NCI-H2196 (cell line): ENCODE data around the gene RPS6KL1.

ENCODE experiments used
- DNase-seq: peaks from one replicate; lab custom pipeline; 2025; ENCODE audit not compliant: unreplicated experiment; lab: John Stamatoyannopoulos, UW

The RPS6KL1 gene

DNA sequence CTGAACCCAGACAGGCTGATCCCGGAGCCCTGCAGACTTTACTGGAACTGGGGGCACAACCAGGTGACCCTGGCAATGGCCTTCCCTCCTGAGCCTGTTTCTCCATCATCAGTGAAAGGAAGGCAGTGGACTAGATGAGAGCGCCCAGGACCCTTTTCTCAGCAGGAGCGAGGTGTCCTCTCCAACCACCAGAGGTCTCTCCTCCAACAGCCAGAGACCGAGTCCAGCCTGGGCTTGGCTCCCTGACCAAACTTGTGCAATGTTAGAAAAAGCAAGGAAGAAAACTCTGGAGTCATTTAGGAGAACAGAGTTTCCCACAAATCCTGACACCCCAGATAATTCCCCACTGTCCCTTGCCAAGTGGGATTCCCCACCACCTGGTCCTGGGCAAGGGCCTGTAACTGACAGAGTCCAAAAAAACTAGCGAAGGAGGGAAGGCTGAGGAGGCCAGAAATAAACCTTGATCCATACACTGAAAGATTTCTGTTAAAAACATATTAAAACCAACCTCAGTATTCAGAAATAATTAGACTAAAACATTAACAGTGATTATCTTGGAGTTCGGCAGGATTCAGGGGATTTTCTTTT, 9.0 kb downstream of the RPS6KL1 start:
- peak; percentile 64 for DNase-seq

DNA sequence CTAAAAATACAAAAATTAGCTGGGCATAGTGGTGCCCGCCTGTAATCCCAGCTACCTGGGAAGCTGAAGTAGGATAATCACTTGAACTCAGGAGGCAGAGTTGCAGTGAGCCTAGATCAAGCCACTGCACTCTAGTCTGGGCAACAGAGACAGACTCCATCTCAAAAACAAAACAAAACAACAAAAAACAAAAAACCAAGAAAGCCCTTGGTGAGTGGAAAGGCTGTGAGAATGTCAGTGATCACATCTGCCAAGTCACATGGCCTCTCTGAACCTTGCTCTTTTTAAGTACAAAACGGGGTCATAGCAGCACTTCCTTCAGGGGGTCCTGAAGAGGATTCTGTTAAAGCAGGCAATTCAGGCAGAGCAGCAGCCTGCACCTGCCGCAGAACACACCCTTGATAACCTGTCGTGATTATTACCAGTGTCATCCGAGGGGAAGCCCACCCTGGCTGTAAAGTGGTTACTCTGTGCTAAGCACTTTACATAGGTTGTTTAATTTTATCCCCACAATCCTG, 9.6 kb downstream of the RPS6KL1 start:
- DNase-seq, result no peak

DNA sequence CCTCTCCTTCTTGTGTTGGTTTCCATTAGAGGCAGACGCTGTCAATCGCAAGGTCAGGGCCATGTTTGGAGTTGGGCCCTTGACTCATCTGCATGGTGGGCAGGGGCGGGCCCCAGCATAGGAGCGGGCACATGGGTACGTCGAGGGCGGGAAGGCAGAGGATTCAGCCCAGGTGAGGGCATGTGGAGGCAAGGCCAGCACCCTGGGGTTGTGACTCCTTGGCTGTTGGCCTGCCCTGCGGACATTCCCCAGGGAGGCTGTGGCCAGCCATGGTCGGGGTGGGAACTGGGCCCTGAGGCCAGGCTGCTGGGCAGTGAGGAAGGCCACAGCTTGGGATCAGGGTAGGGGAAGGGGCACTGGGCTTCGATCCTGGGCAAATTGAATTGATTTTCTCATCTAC, 10.3 kb downstream of the RPS6KL1 start:
- no peak for DNase-seq

DNA sequence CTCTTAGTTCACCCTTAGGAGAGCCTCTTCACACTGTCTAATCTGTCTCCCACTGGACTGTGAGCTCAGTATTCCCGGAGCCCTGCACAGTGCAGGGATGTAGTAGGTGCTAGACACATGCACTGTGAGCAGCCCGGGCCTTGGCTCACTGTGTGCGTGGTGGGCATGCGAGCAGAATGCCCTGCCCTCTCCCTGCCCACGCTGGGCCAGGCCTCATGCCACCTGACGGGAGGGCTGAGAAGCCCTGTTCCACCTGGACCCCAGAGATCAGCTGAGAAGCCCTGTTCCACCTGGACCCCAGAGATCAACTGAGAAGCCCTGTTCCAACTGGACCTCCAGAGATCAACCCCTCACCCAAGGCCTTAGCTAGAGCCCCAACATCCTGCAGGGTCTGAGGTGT, 10.9 kb downstream of the RPS6KL1 start:
- DNase-seq, result no peak

DNA sequence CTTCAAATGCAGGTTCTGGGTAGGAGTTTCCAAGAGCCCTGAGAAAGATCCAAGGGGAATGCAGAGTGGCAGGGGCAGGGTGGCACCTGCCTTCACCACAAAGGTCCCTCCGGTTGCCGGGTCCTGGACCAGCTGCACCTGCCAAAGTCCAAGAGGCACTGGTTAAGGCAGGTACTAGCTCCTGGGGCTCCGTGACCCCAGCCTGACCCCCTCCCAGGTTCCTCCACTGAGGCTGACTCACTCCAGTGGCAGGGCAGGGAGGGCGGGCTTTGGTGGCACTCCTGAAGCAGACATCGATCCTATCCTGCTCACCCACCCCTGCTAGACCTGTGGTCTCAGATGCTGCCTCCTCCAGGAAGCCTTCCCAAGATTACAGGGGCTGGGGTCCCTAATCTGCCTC, 11.4 kb downstream of the RPS6KL1 start:
- no peak for DNase-seq

DNA sequence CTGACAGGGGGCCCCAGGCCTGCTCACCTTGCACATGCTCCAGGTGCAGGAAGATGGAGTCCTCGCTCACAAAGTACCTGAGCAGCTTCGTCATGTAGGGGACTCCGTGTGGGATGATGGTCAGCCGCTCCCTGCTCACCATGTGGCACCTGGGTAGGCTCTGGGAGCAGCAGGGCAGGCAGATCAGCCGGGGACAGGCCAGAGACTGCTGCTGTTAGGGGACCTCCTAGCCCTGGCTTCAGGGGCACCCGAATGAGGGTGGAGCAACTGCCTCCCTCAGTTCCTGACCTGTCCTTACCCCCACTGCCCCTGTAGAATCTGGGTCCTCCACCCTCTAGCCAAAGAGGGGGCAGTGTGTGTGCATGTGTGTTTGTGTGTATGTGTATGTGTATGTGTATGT, 11.8 kb downstream of the RPS6KL1 start:
- DNase-seq, result no peak

DNA sequence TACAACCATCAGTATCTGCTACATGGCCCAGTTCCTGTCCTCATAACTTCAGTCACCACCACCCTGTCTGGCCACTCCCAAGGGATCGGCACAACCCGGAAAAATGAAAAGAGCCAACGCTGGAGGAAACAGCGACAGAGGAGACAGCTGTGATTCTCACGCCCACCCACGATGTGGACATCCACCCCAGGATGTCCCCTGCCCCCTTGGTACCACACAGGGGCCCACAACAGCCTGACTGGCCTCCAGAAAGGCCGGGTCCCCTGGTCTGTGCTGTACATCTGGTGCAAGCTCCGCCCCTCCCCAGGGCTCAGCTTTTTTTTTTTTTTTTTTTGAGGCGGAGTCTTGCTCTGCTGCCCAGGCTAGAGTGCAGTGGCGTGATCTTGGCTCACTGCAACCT, 12.5 kb downstream of the RPS6KL1 start:
- no peak for DNase-seq

DNA sequence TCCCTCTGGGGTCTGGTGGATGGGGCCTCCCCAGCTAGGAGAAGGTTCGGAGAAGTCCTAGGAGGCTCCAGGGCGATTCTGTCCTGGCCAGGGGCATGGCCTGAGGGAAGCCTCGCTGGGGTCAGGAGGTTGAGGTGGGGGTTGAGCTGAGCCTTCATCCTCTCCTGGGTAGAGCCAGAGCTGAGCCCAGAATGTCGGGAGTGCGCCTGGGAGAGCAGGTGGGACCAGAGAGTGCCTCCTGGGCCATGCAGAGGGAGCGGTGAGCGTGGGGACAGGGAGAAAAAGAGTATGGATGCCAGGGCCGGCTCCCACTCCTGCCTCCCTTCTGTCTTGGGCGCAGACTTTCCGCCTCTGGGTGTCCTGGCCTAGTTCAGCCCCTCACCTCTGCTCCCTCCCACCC, 13.1 kb downstream of the RPS6KL1 start:
- no peak for DNase-seq

DNA sequence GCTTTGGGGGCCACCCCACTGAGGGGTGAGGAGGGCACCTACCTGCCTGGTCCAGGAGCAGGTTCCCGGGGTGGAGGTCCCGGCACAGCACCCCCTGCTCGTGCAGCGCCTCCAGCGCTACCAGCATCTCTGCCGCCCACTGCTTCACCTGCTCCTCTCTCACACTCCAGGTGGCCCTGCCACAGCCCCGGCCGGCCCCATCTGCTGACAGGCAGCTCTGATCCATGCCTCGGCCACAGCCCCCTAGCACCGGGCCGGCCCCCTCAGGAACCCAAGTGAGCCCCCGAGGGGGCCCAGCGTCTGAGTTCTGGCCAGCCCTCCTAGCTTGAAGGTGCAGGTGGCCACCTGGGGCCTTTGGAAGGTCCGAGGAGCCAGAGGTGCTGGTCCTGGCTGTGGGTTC, 13.6 kb downstream of the RPS6KL1 start:
- DNase-seq, result no peak

DNA sequence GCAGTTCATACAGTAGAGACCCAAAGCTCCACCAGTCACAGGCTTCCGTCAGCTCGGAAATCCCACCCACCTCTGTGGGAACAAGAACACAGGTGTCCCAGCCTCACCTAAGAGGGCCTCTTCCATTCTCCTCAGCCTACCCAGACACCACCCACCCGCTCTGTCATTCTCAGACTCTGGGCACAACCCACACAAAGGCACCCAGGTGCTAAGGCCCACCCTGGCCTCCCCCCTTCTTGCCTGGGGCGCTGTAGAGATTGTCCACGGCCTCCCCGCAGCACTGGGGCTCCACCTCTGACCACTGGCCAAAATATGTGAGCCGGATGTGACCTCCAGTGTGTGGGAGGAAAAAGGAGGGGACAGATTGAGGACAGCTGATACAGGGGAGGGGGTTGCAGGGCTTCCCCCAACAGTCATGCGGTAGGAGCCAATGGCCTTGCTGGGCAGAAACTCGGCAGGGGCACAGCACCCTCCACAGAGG, 14.2 kb downstream of the RPS6KL1 start:
- no peak for DNase-seq

DNA sequence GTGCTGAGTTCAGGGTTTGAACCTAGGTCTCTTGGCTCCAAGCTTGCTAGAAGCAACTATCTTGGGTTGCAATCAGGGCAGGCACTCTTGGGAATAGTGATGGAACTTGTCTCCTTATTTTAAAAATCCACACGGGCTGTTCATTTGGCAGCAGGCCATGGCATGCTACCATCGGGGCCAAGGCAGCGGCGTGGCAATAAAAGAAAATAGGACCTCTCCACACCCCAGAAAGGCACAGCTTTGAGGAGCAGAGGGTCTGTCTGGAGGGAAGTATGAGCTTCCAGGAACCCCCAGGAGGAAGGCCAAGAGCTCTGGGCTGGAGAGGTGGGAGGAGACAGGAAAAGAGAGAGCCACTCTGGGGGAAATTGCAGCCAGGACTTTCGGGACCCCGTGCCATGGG, 15.3 kb downstream of the RPS6KL1 start:
- DNase-seq, result no peak

DNA sequence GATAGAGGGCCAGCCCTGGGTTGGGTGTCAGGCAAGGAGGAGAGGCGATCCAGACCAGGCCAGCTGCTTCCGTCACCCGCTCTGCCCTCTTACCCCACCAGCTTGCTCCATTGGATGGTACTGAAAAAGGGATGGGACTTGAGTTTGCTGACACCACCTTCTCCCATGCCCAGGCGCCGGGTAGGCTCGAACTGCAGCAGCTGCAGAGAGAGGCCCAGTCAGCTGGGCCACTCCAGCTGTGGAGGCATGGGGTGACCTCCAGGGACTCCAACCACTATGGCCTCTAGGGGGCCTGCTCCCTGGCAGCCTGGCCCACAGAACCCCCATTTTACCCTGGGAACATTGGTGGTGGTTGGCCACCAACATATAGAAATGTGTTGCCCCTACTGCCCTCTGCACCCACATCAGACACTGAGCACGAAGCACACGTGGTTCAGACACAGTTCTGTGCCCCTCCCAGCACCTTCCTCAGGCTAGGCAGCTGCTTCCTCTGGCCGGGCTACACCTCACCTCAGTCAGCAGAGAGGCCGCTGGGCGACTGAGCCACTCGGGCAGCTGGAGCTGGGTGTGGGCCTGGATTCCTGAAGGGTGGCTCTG, 16.0 kb downstream of the RPS6KL1 start:
- DNase-seq, result no peak

DNA sequence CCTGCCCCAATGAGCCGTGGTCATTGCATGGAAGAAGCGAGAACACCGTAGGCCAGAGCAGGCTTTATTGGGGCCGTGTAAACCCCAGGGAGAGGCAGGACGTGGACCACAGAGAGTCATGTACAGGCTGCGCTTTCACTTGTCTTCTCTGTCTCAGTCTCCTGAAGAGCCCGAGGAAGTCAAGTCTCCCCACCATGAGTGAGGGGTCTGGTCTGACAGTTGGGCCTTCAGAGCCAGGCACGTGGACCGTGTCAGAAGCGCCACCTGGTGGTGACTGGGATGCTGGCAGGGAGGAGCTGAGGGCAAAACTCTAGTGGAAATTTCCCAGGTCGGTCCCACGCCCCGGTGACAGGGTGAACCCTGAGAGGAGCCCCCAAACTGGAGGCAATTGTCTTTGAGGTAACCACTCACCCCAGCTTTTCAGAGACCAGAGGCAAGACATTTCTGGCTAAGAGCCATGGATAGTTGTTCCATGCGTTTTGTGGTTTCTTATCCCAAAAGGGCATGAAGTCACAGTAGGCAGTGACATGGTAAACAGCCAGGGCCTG, 17.4 kb downstream of the RPS6KL1 start:
- DNase-seq, result peak; percentile 72

DNA sequence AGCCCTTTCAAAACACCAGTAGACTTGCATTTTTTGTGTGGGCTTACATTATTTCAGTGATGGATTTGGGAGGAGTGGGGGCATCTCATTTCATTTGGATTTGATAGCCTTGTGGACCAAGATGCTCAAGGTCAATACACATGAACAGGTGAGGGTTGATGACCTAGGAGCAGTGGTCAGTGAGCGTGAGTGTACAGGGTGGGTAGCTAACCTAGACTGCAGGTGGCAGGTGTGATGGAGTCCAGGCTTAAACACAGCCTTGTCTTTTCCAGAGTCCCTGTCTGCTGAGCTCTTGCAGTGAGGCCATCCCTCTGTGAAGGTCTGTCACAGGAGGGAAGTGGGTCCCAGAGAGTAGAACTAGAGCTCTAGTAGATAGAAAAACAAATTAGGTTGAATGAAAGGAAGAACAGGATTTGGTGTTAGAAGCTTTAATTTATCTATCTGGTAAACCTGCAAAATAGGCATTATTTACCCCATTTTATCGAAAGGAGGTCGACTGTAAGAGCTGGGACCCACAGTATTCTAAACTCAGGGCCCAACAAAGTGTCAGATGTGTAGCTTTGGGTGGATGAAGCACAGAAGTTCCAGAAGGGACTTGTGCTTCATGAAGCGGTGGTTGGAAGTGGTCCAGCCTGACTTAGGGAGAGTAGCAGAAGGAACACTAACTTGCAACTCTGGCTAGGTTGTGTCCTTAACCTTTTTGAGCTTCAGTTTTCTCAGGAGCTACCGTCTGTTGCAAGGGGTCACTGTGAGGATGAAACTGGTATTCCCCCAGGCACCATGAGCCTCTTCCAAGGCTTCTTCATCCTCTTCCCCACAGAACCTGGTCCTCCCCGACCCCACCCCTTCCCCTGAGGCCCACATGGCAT, 18.2 kb downstream of the RPS6KL1 start:
- no peak for DNase-seq

DNA sequence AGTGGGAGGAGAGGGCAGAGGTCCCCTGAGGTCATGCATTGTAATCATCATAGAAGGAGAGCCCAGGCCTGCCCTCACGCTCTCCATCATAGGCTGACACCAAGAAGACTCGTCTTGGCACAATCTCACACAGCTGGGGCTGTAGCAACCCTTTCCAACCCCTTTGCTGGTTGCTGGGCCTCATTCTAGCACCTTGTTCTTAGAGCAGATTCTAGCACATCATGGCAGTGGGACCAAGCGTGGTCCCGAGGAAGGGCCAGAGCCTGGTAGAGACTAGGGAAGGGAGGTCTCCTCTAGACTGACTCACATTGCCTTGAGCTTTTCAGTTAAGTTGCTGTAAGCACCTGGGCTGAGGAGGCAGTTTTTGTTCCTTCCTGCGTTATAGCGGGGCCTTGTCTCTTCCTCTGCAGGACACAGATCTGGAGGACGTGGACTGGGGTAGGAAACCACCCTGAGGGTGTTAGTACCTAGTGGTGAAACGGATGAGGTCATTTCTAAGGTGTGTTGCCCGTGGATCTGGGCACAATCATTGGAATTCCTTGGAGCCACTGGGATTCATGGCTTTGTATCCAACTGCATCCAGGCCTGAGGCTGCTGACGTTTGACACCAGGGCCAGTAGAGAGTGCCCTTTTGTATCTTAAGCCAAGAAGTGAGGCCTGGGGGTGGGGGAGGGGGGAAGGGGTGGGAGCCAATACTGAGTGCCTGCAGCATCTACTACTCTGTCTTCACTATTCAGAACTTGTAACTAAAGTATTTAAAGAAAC, 19.9 kb downstream of the RPS6KL1 start:
- DNase-seq, result no peak

DNA sequence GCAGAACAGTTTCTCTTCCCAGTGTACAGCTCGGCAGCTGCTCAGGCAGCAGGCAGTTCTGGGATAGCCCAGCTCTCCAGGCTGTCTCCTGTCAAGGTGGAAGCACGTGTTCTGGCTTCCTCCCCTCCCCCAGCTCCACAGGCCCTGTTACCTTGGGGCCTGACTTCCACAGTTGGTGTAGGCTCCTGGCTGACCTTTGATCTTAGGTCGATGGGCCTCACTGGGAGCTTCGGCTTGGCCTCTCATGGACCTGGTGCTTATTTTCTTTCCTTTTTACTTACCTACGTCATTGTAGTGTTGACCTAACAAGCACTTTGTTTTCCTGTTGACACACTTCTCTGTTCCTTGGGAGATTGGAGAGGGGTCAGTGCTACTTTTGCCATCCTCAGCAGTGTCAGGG, 24.4 kb downstream of the RPS6KL1 start:
- DNase-seq, result no peak

DNA sequence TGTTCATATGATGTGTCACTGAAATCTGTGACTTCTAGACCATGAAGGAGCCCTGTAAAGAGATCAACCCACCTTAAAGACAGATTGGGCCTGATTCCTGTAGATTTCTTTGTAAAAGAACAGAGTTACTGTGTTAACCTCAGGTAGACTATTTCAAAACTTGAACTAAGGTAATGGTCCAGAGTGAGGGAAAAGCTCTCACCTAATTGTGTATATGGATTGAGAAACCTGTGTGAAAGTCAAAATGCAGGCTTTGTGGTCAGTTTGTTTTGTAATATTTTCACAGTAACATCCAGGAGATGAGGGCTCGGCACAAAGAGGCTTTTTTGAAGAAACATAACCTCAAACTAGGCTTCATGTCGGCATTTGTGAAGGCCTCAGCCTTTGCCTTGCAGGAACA, 25.0 kb downstream of the RPS6KL1 start:
- DNase-seq, result no peak

DNA sequence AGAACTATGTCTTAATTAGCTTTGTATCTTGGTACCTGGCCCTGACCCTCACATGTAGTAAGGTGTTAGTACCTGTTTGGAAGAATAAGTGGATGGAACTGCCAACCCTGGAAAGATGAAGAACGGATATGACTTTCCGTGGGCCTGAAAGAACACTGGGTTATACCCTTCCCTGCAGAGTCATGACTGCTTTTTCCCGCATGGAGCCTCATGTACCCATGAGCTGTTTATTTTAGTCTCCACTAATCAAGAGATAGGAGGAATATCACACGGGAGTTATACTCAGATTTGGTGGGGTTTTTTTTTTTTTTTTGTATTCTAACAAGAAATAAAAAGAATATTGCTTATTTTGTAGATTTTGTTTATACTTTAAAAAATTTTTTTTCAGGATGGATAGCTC, 25.4 kb downstream of the RPS6KL1 start:
- no peak for DNase-seq

DNA sequence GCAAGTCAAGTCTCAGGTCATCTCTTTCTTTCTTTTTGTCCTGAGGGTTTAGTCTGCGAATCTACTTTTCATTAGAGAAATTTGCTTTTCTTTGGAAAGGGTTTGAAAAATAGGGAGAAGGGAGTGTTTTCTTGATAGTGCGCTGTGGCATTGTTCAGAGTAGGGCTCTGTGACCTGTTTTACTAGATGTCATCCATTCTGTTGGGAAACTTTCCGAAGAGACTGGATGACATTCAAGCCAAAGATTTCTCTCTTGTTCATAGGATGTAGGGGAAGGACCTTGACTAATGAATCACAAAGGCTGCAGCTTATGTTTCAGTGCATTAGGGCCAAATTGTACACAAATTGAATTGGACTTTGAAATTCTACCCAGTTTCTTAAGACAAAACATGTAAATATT, 26.7 kb downstream of the RPS6KL1 start:
- DNase-seq, result no peak

DNA sequence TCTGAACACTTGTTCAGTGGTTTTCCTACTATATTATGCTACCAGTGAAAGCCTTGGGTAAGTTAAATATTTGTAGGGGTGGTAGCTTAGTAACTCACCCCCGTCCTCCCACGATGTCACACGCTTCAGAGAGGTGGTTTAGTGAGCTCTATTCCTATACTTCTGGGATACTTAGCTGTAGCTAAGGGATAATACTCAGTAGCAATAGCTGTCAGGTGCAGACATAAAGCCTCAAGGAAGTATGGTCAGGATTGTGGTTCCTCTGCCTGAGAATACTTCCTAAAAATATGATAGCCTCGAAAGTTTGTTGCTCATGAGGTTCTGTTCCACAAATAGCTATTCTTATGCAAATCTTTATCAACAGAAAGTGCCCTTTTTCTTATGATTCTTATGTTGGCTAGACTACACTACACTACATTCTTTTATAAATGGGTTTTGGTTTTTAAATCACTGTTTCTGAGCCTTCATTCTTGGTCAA, 29.4 kb downstream of the RPS6KL1 start:
- DNase-seq, result no peak

DNA sequence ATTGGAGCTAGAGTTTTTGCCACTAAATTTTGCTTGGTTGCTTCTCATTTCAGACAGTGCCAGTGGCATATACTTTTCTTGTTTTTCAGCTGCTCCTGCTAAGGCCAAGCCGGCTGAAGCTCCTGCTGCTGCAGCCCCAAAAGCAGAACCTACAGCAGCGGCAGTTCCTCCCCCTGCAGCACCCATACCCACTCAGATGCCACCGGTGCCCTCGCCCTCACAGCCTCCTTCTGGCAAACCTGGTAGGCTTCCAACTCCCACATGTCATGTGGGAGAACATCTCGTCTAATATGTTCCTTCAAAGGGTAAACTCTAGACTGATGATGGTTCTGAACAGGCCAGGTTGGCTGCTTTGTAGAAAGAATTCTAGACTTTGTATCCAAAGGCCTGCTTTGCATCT, 30.3 kb downstream of the RPS6KL1 start:
- no peak for DNase-seq
